IMR-90 (cell line): ENCODE data around the gene HOXC12.

Experiments
- BHLHE40 ChIP-seq: fragments of 150-350 bp; IDR thresholded peaks from 2 replicates; pipeline ENCODE4 v1.6.1; 2016; ENCODE audit warnings: mild to moderate bottlenecking, low read depth, low read length
- CTCF ChIP-seq: conservative IDR thresholded peaks from 2 replicates; pipeline ENCODE4 v1.5.1; 2012; ENCODE audit warnings: mild to moderate bottlenecking, low read depth, low read length, improper control_type of control experiment
- FOS ChIP-seq: fragments of 150-350 bp; IDR thresholded peaks from 2 replicates; pipeline ENCODE4 v1.6.1; 2016; ENCODE audit warnings: low read depth, low read length
- MAFK ChIP-seq: IDR thresholded peaks from 2 replicates; pipeline ENCODE4 v1.6.1; 2012; ENCODE audit warnings: low read depth, low read length, improper control_type of control experiment
- MAZ ChIP-seq: IDR thresholded peaks from 2 replicates; pipeline ENCODE4 v1.6.1; 2012; ENCODE audit warnings: low read depth, mild to moderate bottlenecking, low read length, improper control_type of control experiment, moderate library complexity, borderline replicate concordance
- MXI1 ChIP-seq: IDR thresholded peaks from 2 replicates; pipeline ENCODE4 v1.6.1; 2012; ENCODE audit warnings: low read depth, mild to moderate bottlenecking, low read length, moderate library complexity, borderline replicate concordance
- NFE2L2 ChIP-seq: fragments of 150-350 bp; IDR thresholded peaks from 2 replicates; pipeline ENCODE4 v1.6.1; 2016; ENCODE audit warnings: low read depth, mild to moderate bottlenecking, low read length
- POLR2A ChIP-seq: IDR thresholded peaks from 2 replicates; pipeline ENCODE4 v1.6.1; 2012; ENCODE audit warnings: mild to moderate bottlenecking, low read depth, low read length
- RAD21 ChIP-seq: IDR thresholded peaks from 2 replicates; pipeline ENCODE4 v1.6.1; 2012; ENCODE audit warnings: low read length, improper control_type of control experiment
- RCOR1 ChIP-seq: IDR thresholded peaks from 2 replicates; pipeline ENCODE4 v1.6.1; 2012; ENCODE audit warnings: mild to moderate bottlenecking, low read length, improper control_type of control experiment; ENCODE audit not compliant: insufficient replicate concordance
- SMC3 ChIP-seq: fragments of 150-350 bp; IDR thresholded peaks from 2 replicates; pipeline ENCODE4 v1.6.1; 2016; ENCODE audit warnings: low read depth, mild to moderate bottlenecking, antibody characterized with exemption, low read length, moderate library complexity

GRCh38 chr12:53937099-53937498, 17.6 kb upstream of the HOXC12 start:
- TF ChIP-seq POLR2A = no peak
- TF ChIP-seq CTCF = no peak
- TF ChIP-seq MAZ = no peak
- TF ChIP-seq RCOR1 = no peak
- TF ChIP-seq RAD21 = no peak
- TF ChIP-seq SMC3 = no peak
- no peak for TF ChIP-seq MXI1
- TF ChIP-seq MAFK = no peak
- no peak for TF ChIP-seq NFE2L2
- no peak for TF ChIP-seq BHLHE40
- TF ChIP-seq FOS = no peak
